WI38 (cell line): ENCODE data around the gene CNTNAP4.

Source experiments
- H3K4me3 ChIP-seq: 2 replicates; pipeline ENCODE4 v1.5.1; 2011; ENCODE audit warnings: low read depth, mild to moderate bottlenecking, control low read depth, low read length
- CTCF ChIP-seq: IDR thresholded peaks from 2 replicates; pipeline ENCODE4 v1.5.1; 2012; ENCODE audit warnings: low read depth, mild to moderate bottlenecking, control low read depth, low read length

The CNTNAP4 gene

GRCh38 chr16:76598498-76598897 lies 321.3 kb downstream of the CNTNAP4 start:
- no peak overlapping the region for H3K4me3 ChIP-seq
- no peak for TF ChIP-seq CTCF

GRCh38 chr16:76607317-76607716 lies 330.1 kb downstream of the CNTNAP4 start:
- no peak overlapping the region for H3K4me3 ChIP-seq
- no peak for TF ChIP-seq CTCF
